Endometrium (tissue), 2 donors: ENCODE results near the gene GLCCI1.

Experiments
- FAIRE-seq: peaks from 2 replicates; lab custom pipeline; 2012; peaks lifted over from hg19 to GRCh38; lab: Jason Lieb, UNC
- donor health status: control.
- donor health status: control.

GLCCI1 gene

DNA sequence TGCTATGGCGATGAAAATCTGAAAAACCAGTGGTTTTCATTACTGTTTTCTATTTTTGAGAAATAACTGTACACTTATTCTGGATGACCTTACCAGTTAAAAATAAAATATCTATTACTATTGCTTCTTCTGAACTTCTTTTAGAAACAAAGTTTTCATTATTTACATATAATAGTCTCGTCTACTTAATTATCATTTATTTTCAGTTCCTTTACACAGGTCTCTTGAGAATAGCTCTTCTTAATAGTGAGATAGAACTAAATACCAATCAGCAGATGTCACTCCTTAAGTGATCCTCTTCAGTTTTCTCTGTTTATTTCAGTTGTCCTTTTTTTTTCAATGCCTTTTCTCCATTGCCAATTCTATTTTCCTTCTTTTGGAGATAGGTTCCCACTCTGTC lies 4.3 kb upstream of the GLCCI1 start:
- FAIRE-seq = no peak

DNA sequence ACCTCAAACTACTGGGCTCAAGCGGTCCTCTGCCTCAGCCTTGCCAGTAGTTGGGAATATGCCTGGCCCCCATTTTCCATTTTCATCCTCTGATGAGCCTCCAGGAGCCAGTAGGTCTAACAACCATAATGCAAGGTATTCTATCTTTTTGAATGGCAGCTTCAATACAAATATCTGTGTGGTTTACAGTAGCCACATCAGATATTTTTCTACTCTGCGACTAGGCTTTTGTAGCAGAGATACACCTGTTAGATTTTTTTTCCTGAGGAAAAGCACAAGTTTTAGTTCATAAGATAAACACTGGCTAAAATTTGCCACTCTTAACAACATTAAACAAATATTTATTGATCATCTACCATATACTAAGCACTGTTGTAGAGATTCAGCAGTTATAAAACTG lies 3.9 kb upstream of the GLCCI1 start:
- no peak for FAIRE-seq

DNA sequence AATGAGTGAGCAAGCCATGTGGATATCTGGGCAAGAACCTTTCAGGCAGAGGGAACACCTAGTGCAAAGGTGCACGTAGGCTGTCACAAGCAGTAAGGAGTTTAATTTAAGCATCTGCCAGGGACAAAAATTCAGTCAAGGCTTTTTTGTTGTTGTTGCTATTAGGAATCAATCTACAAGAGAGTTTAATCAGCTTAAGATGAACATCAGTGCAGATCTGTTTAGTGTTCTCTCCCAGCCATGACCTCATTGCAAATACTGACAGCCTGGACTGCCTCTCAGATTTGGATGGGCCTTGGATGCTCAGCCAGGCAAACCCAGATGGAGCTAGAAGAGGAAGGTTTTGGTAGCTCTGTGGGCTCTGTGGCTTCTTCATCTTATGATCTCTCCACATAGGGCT lies 3.3 kb upstream of the GLCCI1 start:
- no peak for FAIRE-seq

DNA sequence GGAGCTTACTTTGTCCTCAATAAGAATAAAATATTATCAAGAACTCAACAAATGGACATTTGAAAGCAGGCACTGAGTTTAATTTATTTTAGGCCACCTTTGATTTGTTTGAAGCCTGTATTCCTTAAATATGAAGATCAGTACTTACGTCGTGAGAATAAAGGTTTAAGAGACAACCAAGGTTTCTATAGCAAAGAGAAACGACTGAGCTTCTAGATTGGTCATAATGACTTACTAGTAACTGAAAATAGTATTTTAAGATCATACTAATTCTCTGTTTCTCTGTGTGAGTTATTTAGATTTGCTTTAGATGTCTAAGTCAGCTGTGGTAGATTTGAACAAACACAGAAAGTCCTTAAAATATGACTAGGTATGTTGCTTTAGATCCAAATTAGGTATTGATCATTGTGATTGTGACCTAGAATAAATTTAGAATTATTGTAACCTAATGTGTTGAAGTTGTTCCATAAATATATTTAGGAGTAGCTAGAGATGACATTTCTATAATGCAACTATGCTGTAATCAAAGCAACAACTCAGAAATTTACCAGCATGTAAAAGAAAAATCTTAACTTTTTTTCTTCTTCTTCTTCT lies 2.4 kb upstream of the GLCCI1 start:
- FAIRE-seq = no peak

DNA sequence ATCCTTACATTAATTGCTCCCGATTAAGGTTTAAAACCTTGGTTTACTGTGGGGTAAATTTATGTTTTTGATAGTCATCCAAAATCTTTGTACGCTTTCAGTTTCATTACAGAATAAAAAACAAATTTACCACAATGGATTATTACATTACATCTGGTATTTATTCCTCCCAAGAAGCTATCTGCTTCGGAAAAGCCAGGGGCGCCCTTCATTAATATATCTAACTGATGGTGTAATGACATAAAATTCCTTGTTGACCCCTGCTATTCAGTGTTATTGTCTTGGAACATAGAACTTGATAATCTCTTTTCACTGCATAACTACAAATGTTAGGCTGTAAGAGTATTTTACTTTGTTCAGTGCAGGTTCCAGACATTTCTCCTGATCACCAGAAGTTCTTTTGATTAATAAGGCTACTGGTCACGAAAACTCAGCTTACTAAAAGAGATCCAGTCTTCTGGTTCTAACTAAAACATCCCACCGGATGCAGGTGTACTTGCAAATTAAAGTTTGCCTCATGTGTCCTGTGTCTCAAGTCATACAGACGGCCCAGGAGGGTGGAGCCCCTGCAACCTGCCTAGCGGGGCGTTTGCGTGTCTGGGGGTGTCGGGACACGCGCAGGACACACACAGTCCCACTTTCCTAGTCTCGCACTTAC lies 581 bp upstream of the GLCCI1 start:
- no peak for FAIRE-seq

DNA sequence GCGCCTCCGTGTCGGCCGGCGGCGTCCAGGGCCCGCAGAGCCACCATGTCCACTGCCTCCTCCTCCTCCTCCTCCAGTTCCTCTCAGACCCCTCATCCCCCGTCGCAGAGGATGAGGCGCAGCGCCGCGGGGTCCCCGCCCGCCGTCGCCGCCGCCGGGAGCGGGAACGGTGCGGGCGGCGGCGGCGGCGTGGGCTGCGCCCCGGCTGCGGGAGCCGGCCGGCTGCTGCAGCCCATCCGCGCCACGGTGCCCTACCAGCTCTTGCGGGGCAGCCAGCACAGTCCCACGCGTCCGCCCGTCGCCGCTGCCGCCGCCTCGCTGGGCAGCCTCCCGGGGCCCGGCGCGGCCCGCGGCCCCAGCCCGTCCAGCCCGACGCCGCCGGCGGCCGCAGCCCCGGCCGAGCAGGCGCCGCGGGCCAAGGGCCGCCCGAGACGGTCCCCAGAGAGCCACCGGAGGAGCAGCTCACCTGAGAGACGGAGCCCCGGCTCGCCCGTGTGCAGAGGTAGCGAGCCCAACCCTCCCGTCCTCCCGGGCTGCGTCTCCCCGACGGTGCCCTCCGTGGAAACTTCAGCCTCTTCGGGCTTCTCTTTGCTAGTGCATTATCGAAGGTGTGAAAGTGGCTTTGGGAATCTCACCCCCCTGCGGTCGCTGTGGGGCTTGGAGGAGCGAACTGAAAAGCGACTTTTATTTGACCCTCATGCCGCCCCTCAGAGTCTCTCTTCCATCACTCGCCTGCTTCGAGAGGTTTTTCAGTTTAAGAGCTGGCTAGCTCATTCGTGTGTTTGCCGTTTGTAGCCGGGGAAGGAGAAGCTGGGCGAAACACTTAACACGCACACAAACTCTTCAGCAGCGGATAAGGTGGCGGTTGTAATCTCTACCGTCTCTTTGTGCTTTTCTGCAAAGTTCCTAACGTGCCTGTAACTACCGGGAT lies 975 bp downstream of the GLCCI1 start:
- FAIRE-seq = no peak

DNA sequence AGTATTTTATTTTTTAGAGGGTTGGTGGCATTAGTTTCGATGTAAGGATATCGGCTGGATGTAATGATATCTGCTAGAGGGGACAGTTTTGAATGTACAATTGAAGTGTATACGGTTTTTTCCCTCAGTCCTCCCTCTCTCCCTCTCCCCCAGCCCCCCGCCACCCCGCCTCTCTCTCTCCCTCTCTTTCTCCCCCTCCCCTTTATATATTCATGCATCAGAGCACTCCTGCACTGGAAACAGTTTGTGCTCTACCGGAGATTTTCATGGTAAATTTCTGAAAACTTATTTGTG lies 1.6 kb downstream of the GLCCI1 start:
- no peak for FAIRE-seq

DNA sequence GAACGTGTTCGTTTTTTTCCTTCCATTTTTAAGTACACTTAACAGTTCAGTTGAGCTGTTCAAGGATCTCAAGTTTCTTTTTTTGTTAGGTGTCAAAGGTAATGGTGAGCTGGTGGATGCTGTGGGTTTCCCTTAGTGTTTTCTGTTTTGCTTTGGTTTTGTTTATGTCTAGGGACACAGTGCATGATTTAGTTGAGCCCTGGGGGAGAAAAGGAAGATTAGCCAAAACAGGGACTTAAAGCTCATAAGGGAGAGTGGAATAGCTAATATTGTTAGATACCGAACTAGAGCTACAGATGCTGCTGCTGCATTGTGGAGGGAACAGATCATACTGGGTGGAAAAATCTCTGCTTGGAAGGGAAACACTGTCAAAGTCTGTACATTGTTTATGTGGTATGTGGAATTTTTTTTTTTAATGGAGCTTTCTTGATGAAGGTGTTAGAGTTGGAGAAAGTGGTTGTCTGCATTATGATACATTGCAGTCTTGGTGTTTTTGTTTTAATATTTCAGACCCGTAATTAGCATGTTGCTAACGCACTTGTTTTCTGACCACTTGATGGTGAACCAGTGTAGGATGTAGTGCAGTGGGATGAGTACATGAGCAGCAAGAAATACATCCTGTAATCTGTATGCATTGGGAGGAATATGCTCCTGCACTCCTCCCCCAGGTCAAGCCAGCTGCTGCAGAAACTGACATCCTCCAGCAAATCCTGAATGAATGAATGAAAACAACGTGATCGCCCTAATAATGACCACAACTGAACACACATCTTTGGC lies 2.1 kb downstream of the GLCCI1 start:
- FAIRE-seq = no peak

DNA sequence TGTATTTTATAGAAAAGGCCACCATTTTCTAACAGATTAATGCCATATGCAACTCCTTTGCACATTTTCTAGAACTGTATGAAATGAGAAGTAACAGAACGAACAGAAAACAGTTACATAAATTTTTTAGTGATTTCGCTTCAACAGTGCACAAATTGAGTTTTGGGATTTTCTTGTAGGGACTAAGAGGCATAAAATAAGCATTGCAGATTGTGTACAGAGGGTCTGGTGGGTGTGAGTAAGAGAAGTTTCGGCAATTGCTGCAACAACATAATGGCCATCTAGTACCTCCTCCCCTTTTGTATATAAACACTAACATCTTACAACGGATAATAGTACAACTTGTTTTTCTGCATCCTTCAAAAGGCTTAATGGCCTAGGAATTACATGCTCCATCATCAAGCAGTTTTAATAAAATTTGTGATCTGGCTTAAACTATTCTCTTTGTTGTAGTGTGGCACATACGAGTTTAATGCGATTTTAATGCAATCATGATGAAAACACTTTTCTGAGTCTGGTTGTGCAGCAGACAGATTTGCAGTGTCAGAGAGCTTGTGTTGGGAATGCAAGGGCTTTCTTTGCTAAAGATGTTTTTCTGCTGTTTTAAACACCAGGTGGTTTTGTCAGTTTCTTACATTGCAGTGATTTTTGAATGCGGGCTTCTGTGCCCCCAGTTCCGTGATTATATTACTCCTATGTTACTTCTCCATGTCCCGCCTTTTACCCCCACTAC lies 2.9 kb downstream of the GLCCI1 start:
- FAIRE-seq = no peak

DNA sequence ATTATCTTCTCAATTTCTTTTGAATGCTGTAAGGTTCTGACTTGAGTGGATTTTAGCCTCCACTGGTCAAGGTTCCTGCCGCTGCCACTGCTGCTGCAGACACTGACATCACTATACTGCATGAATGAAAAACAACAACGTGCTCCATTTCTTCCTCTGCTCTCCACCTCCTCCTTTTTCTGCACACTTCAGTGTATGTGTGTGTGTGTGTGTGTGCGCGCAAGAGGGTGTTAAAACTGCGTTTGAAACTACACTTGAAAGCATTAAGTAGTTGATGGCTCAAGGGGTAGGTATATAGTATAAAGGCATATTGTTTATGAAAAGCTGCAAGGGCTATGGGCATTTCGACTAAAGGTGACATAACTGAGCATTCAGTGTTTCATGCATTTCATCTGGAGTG lies 3.5 kb downstream of the GLCCI1 start:
- no peak for FAIRE-seq

DNA sequence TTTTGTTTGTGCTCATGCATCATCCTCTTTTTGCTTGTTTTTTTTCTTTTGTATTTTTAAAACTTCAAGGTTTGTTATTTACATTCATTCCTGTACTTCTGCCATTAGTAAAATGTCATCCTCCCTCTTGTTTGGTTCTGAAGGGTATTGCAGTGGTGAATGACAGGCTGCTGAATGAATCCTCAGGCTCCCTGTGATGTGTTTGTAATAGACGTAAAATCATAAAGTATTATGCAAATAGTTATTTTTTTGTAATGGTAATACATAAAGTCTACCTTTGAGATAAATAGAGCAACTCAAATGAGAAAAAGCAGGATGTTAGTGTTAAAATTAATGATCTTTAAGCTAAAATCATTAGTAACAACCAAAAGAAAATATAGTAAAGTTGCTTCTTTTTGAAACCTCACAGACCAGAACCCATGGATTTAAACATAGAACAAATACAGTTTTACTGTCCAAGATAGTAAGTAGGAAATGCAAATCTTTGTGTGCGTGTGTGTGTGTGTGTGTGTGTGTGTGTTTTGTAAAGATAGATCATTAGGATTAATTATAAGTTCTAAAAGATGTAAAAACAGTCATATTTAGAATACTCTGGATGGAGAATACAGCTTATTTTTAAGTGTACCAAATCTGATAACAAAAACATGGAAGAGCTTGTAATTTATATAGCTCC lies 4.5 kb downstream of the GLCCI1 start:
- no peak for FAIRE-seq

DNA sequence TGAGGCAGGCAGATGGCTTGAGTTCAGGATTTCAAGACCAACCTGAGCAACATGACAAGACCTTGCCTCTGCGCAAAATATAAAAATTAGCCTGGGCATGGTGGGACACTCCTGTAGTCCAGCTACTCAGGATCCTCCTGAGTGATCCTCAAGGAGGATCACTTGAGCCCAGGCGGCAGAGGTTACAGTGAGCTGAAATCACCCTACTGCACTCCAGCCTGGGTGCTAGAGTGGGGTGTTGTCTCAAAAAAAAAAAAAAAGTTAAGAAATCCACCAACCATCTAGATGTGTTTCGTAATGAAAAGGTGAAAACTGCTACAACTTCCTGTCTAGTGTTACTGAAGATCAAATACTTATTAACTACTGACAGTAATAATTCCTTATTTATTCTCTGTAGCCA lies 8.1 kb downstream of the GLCCI1 start:
- FAIRE-seq = no peak

DNA sequence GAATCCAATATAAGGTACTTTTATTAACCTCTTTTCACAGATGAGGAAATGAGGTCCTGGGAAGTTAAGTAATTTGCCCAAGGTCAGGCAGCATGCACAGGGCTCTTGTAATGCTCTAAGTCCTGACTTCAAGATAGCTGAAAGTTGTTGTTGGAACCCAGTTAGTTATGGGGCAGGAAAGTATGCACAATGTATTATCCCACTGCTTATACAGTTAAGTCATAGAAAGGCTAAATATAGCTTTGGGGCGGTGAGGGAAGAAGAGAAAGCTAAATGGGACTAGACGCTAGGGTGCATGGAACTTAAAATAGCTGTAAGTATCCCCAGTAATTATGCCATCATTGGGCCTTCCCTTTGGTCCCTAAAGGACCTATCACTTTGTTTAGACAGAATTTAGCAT lies 9.2 kb downstream of the GLCCI1 start:
- FAIRE-seq = no peak

DNA sequence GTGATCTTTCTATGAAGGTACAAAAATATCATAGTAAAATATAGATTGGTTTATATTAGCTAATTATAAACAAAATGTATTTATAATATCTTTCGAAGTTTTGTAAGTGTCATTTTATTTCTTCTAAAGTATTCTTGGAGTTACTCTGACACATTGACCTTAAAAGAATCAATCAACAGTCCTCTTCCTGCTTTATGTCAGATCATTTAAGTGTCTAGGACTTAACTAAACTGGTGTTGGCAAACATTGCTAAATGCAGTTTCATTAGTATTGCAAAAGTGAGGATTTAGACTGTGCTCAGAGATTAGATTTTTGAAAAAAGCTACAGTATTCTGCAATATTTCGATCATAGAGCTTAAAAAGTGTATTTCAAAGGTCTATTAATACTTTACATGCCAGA lies 10.3 kb downstream of the GLCCI1 start:
- no peak for FAIRE-seq

DNA sequence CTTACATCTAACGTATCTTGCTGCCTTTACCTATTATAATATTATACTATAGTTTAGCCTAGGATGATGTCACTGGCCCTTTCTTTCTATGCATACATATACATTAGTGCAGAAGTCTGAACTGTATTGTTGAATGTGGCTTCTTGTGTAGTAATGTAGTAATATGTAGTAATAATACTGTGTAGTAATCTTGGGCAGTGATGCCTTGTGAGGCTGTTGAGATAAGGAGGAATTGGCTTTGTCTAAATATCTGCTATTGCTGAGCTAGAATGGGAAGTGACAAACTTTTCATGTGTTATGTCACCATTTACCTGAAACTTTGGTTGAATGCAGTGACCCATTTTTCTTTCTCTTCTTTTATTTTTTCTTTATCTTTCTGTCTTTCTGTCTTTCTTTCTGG lies 11.0 kb downstream of the GLCCI1 start:
- no peak for FAIRE-seq

DNA sequence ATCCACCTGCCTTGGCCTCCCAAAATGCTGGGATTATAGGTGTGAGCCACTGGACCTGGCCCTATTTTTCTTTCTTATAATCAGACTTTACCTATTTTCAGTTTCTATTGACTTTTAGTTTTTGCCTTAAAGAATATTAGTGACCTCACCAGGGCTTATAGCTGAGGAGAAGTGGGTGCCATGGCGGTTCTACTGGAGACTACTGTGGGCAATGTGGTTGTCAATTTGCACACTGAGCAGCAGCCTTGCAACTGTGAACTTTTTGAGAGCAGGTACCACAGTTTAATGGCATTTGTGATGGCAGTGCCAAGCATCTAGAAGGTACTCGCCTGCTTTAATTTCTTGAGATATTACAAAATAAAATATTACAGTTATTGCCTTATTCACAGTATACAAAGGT lies 11.5 kb downstream of the GLCCI1 start:
- no peak for FAIRE-seq

DNA sequence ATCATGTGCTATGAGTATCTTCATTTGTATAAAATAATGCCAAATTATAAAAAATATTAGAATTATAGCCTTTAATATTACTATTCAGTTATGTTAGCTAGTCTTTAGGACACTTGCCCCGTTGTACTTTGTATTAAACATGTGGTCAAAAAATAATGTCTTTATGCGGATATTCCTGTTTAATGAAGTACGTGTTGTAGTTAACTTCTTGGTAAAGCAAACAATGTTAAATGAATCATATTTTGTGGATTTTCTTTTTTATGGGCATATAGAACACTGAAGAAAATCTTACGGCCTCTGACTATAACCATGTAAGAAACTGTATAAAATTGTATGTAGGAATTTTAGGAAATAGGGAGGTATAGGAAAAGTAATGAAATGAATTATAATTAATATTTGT lies 14.3 kb downstream of the GLCCI1 start:
- no peak for FAIRE-seq

DNA sequence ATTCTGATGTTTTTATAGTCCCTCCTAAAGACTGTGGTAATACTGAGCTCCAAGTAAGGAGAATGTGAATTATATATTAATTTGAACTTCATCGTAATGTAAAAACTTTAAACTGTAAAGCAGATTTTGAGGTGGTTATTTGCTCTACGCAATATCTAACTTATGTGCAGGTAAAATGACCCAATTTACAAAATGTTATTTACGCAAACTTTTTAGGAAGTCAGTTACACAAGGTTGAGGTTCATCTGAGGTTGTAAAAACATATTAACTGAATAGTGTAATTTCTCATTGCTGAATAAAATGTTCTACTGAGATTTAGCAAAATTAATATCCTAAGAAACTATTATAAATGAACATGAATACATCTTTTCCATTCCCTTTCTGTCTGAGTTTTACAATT lies 15.8 kb downstream of the GLCCI1 start:
- FAIRE-seq = no peak

DNA sequence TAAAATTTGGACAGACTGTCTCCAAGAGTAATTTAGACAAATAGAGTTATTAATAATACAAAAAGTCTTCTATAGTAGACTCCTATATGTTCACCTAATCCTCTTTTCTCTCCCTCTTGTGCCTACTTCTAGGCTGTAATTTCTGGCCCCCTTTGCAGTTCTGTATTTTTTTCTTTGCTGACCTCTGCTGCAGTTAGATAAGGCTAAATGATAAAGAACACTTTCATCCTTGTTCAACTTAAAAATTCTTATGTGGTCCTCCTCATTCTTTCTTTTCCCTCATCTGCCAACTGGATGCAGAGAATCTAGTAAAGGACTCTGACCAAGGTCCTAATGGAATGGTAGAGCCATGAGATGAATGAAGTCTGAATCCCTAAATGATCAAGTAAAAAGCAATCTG lies 20.1 kb downstream of the GLCCI1 start:
- no peak for FAIRE-seq

DNA sequence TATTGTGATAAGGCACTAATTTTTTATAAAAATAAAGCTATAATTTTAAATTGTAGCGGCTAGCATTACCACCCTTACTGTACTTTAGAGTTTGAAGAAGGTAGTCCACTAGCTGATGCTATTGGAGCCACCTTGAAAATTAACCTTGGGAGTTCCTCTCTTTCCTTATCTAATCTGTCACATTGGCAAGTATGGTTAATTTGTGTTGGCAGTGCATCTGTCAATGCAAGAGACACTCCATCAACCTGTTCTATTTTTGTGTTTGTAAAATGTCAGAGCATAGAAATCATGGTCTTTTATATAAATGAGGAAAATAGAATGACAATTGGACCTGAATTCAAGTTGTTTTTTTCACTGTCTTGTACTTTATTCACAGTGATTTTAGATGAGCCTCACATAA lies 20.5 kb downstream of the GLCCI1 start:
- no peak for FAIRE-seq

DNA sequence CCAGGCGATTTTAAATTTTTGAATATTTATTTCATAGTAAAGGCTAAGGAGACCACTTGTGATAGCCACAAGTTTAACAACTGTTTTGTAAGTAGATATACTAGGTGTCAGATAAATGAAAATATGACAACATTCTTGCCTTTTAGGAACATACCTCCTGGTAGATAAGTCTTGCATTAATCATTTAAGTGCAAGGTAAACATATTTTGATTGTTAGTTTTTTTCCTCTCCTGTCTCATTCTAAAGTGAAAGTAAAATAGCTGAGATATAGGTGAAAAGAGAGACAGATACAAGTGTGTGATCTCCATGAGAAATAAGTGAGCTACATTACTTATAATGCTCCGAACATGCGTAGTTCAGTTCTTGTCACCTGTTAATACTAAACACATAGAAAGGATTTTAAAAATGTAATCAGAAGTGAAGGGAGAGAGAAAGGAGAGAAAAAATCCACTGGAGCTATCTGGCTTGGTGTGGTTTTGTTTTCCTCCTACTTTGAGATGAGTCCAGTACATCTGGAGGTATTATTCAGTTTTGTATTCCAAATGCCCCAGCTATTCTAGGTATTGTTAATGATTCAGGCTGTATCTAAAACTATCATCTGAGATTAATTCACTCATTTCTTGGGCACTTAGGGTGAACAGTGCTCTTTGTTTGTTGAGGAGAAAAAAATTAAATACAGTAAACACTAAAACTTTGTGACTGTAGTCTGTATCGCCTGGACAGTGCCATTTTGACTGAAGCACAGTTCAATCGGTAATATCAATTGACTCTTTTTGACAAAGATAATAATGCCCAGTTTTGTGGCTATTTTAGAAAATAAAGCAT lies 21.2 kb downstream of the GLCCI1 start:
- no peak for FAIRE-seq
